Measurements from ENCODE around the gene OCA2.
"Not testable (repeated sequence)": the region's sequence is repeated elsewhere in the genome, so short reads cannot be mapped to it uniquely, and the experiment has no call there.

Gene OCA2

GRCh38 chr15:28098766-28099554 is at the start of gene OCA2:
OCA2 (minus strand) TSS chr15:28099315; CDS start chr15:28081874, 17,441 bp downstream.
- H3K4me3 ChIP-seq (replicated peaks; ENCODE audit: low read depth, low read length), result peak within 1 kb of the TSS; percentile 22
- TF ChIP-seq CTCF (IDR thresholded peaks at IDR 0.05; ENCODE audit: low read length, missing control alignments), result peak; percentile 11
- peak; percentile 25 for DNase-seq (ENCODE audit: low read depth)

DNA sequence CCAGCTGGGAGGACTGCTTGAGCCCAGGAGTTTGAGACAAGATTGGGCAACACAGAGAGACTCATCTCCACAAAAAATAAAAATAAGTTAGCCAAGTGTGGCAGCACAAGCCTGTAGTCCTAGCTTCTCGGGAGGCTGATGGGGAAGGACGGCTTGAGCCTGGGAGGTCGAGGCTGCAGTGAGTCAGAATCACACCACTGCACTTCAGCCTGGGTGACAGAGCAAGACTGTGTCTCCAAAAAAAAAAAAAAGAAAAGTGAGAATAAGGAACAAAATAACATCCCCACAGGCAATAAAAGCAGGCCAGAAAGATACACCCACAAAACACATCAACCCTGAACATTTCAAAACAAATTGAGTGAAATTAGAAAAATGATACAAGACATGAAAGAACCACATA is 48.7 kb upstream of the OCA2 start:
- H3K4me3 ChIP-seq (replicated peaks; ENCODE audit: low read depth, low read length), result no peak overlapping the region
- DNase-seq (ENCODE audit: low read depth), result no peak
- TF ChIP-seq CTCF (IDR thresholded peaks at IDR 0.05; ENCODE audit: low read length, missing control alignments), result no peak

- not testable (repeated sequence) for H3K4me3 ChIP-seq (replicated peaks; ENCODE audit: low read depth, low read length); DNase-seq (ENCODE audit: low read depth)
Measured at GRCh38 chr15:28145419-28145818, 46.3 kb upstream of the OCA2 start.

- DNase-seq (ENCODE audit: low read depth), result no peak
- no peak for TF ChIP-seq CTCF (IDR thresholded peaks at IDR 0.05; ENCODE audit: low read length, missing control alignments)
- H3K4me3 ChIP-seq (replicated peaks; ENCODE audit: low read depth, low read length), result no peak overlapping the region
Measured at GRCh38 chr15:28140062-28140461, 40.9 kb upstream of the OCA2 start.

DNA sequence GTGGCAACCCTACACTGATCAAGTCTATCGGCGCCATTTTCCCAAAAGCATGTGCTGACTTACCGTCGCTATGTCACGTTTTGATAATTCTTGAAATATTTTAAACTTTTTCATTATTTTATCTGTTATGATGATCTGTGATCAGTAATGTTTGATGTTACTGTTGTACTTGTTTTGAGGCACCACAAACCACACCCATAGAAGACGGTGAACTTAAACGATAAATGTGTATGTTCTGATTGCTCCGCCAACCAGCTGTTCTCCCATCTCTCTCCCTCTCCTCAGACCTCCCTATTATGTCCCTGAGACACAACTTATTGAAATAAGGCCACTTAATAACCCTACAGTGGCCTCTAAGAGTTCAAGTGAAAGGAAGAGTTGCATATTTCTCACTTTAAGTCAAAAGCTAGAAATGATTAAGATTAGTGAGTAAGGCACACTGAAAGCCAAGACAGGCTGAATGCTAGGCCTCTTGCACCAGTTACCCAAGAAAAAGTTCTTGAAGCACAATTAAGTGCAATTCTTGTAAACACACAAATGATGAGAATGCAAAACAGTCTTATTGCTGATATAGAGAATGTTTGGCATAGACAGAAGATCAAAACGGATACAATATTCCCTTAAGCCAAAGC is 38.4 kb upstream of the OCA2 start:
- H3K4me3 ChIP-seq (replicated peaks; ENCODE audit: low read depth, low read length); DNase-seq (ENCODE audit: low read depth): not testable (repeated sequence)

GRCh38 chr15:28136236-28136904 is 37.3 kb upstream of the OCA2 start:
- not testable (repeated sequence) for DNase-seq (ENCODE audit: low read depth); H3K4me3 ChIP-seq (replicated peaks; ENCODE audit: low read depth, low read length)

GRCh38 chr15:28133281-28133680 is 34.2 kb upstream of the OCA2 start:
- H3K4me3 ChIP-seq (replicated peaks; ENCODE audit: low read depth, low read length), result no peak overlapping the region
- no peak for DNase-seq (ENCODE audit: low read depth)
- no peak for TF ChIP-seq CTCF (IDR thresholded peaks at IDR 0.05; ENCODE audit: low read length, missing control alignments)

- H3K4me3 ChIP-seq (replicated peaks; ENCODE audit: low read depth, low read length), result no peak overlapping the region
- no peak for TF ChIP-seq CTCF (IDR thresholded peaks at IDR 0.05; ENCODE audit: low read length, missing control alignments)
- peak; percentile 29 for DNase-seq (ENCODE audit: low read depth)
Measured at GRCh38 chr15:28132524-28133275, 33.6 kb upstream of the OCA2 start.

Measured in fibroblast of pulmonary artery (primary cell).